Posterior vena cava (tissue), 2 donors: Measurements from ENCODE around the gene CLEC7A. TPM values are rescaled to one million over a fixed set of nuclear protein-coding genes. Genes with fewer than 3 reads are reported as not detected.

Experiments used
- DNase-seq: peaks from one replicate; pipeline ENCODE4 v3.0.0-alpha.2; 2020; ENCODE audit warnings: low spot score
- intact Hi-C, 2 donors: fragments of 100-400 bp; cut with DNase I; formaldehyde crosslinking; loops; one replicate each; pipeline versions ENCODE4 v1.14.1 to v1.14.2; 2022 to 2023
- total RNA-seq, 2 donors: library from RNA; stranded (reverse); fragmentation: NEBNext Ultra II Directional; extraction: Animal tissue kit (Norgen Biotek cat#: 25700); gene quantifications; one replicate each; pipeline ENCODE4 v1.2.1, GENCODE V29; 2021
- donor health status: DM: yes; HTN: yes; CAD: no.
- donor health status: DM: yes; HTN: yes; CAD: no.

CLEC7A gene
- total RNA-seq, 2 donors from 2014 or later = 19.4 to 29.2 TPM

GRCh38 chr12:10101042-10101579 is 28.9 kb downstream of the CLEC7A start:
- DNase-seq = no peak
- intact Hi-C loops = no loop called here

- DNase-seq = no peak
- intact Hi-C loops = no loop called here
These were observed 31.2 kb downstream of the CLEC7A start, which contains the start of gene CLEC1A for GRCh38 chr12:10098791-10099190. CLEC1A (minus strand) TSS chr12:10098985; CDS start chr12:10098922, 63 bp downstream.

GRCh38 chr12:10097521-10097920 is 32.5 kb downstream of the CLEC7A start:
- no peak for DNase-seq
- intact Hi-C loops = no loop called here

GRCh38 chr12:10095971-10096370 is 34.0 kb downstream of the CLEC7A start:
- no peak for DNase-seq
- intact Hi-C loops = no loop called here

GRCh38 chr12:10094646-10095395 is 35.2 kb downstream of the CLEC7A start:
- intact Hi-C loops = no loop called here
- no peak for DNase-seq

- no peak for DNase-seq
- intact Hi-C loops = no loop called here
These were observed 40.8 kb downstream of the CLEC7A start for GRCh38 chr12:10088955-10089900.

GRCh38 chr12:10088031-10088430 is 42.0 kb downstream of the CLEC7A start:
- intact Hi-C loops = no loop called here
- no peak for DNase-seq

GRCh38 chr12:10086387-10086786 is 43.6 kb downstream of the CLEC7A start:
- intact Hi-C loops = no loop called here
- no peak for DNase-seq

- intact Hi-C loops = no loop called here
These were observed 45.3 kb downstream of the CLEC7A start for GRCh38 chr12:10084733-10085132.

GRCh38 chr12:10082117-10082874 is 47.7 kb downstream of the CLEC7A start:
- no peak for DNase-seq
- intact Hi-C loops = no loop called here

More at GRCh38 chr12:10084733-10085132, 45.3 kb downstream of the CLEC7A start:
- no peak for DNase-seq

- intact Hi-C loops = no loop called here
- DNase-seq = no peak
These were observed 54.5 kb downstream of the CLEC7A start for GRCh38 chr12:10075451-10075850.

GRCh38 chr12:10073261-10073660 is 56.7 kb downstream of the CLEC7A start:
- no peak for DNase-seq
- intact Hi-C loops = no loop called here

GRCh38 chr12:10072131-10072530 is 57.9 kb downstream of the CLEC7A start:
- no peak for DNase-seq
- intact Hi-C loops = no loop called here

- intact Hi-C loops = no loop called here
- DNase-seq = no peak
These were observed 59.6 kb downstream of the CLEC7A start for GRCh38 chr12:10070380-10070779.

GRCh38 chr12:10069976-10070375 is 60.0 kb downstream of the CLEC7A start:
- DNase-seq = no peak
- intact Hi-C loops = no loop called here

- no peak for DNase-seq
- intact Hi-C loops = no loop called here
These were observed 60.9 kb downstream of the CLEC7A start for GRCh38 chr12:10069099-10069498.

GRCh38 chr12:10068644-10069043 is 61.4 kb downstream of the CLEC7A start:
- DNase-seq = no peak
- intact Hi-C loops = no loop called here

GRCh38 chr12:10067942-10068341 is 62.1 kb downstream of the CLEC7A start:
- intact Hi-C loops = no loop called here
- no peak for DNase-seq

GRCh38 chr12:10067264-10067663 is 62.7 kb downstream of the CLEC7A start:
- intact Hi-C loops = no loop called here
- DNase-seq = no peak
